PC-9 (cell line): Measurements from ENCODE around the gene RAD51D.

ENCODE experiments used
- CTCF ChIP-seq: fragments of 200-600 bp; sonication (generic); conservative IDR thresholded peaks from 2 replicates; pipeline ENCODE4 v1.6.1; 2017; ENCODE audit warnings: mixed run types, antibody characterized with exemption, mild to moderate bottlenecking, moderate library complexity
- EZH2 ChIP-seq: fragments of 200-600 bp; sonication (generic); IDR thresholded peaks from 2 replicates; pipeline ENCODE4 v1.8.0; 2017; ENCODE audit warnings: antibody characterized with exemption, low read depth

GRCh38 chr17:35132099-35132498 lies 12.4 kb upstream of the RAD51D start:
- TF ChIP-seq CTCF (no peak), EZH2 (no peak)
